Peyer's patch (tissue), 4 donors: ENCODE data around the gene PLXNA2.

Source experiments
- POLR2A ChIP-seq, 2 donors: fragments of 450-650 bp; IDR thresholded peaks; one replicate each; pipeline ENCODE4 v1.5.1; 2017; ENCODE audit warnings: antibody characterized with exemption in 2 of 2, mild to moderate bottlenecking in 2 of 2, moderate library complexity in 2 of 2
- TF ChIP-seq, protein P1 (sequence below), 6 experiments: fragments of 450-650 bp in 4 of 6; fragments of 200-600 bp in 2 of 6; sonication (generic) in 1 of 6; IDR thresholded peaks; one replicate each; pipeline ENCODE4 v1.5.1; 2017 to 2019; ENCODE audit warnings: antibody characterized with exemption in 6 of 6, mild to moderate bottlenecking in 3 of 6, moderate library complexity in 1 of 6

DNA sequence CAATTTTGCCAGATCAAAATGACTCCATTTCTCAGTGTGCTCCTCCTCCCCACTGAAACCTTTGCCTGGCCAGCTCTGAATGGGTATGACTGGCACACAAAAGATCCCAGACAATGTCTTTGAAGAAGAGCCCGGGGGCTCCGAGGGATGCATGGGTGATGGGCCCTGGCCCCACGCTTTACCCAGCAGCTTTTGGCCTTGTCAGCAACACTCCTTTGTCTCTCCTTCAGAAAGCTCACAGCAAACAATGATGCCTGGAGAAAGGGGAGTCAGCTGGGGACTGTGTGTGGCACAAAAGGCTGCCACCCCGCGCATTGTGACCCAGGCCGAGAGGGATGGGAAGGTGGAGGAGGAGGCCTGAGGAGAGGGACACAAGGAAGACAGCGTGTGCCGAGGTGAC is 45.9 kb downstream of the PLXNA2 start:
- TF ChIP-seq POLR2A (IDR thresholded peaks at IDR 0.05) = no peak
- TF ChIP-seq, protein P1, sequence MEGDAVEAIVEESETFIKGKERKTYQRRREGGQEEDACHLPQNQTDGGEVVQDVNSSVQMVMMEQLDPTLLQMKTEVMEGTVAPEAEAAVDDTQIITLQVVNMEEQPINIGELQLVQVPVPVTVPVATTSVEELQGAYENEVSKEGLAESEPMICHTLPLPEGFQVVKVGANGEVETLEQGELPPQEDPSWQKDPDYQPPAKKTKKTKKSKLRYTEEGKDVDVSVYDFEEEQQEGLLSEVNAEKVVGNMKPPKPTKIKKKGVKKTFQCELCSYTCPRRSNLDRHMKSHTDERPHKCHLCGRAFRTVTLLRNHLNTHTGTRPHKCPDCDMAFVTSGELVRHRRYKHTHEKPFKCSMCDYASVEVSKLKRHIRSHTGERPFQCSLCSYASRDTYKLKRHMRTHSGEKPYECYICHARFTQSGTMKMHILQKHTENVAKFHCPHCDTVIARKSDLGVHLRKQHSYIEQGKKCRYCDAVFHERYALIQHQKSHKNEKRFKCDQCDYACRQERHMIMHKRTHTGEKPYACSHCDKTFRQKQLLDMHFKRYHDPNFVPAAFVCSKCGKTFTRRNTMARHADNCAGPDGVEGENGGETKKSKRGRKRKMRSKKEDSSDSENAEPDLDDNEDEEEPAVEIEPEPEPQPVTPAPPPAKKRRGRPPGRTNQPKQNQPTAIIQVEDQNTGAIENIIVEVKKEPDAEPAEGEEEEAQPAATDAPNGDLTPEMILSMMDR (IDR thresholded peaks at IDR 0.05) = no peak
